RWPE1 (cell line): ENCODE measurements around the gene CKM.

Source experiments
- CTCF ChIA-PET: fragments of 350-600 bp; sonication (Branson Sonifier 250); formaldehyde crosslinking; extraction: SDS; loops from one replicate; lab custom pipeline; 2021; lab: Yijun Ruan, JAX
- POLR2A ChIA-PET: fragments of 400-600 bp; formaldehyde crosslinking; extraction: SDS; loops from one replicate; lab custom pipeline; 2020; ENCODE audit warnings: antibody characterized with exemption; ENCODE audit not compliant: low non-redundant PET; lab: Yijun Ruan, JAX
- DNase-seq: peaks from one replicate; pipeline ENCODE4 v3.0.0; 2012; ENCODE audit warnings: low spot score
- H3K27ac ChIP-seq: fragments of 450-650 bp; 2 replicates; pipeline ENCODE4 v1.5.1; 2017
- CTCF ChIP-seq: fragments of 450-650 bp; conservative IDR thresholded peaks from 2 replicates; pipeline ENCODE4 v1.5.1; 2017; ENCODE audit warnings: low read depth, mild to moderate bottlenecking

The CKM gene

DNA sequence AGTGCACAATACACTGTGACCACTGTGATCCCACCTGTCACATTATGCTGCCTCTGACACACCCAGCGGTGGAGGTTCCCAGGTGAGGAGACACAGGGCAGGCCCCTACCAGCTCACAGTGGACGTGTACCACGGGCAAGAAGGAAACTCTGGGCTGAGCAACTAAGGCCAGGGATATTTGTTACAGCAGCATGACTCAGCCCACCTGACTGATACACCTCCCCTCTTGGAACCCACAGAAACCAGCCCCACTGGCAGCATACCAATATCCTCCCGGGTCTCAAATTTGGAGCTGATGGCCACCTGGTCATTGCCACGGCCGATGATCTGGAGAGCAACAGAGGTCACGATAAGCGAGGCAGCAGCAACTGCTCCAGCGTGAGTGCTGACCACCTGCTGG, 32.7 kb upstream of the CKM start:
- H3K27ac ChIP-seq: peak overlapping the region; percentile 31; the same call in 1 of the 2 replicates
- no peak for DNase-seq
- POLR2A ChIA-PET: no interaction called here
- TF ChIP-seq CTCF: no peak
- CTCF ChIA-PET: interaction anchor here (0.7 kb wide), 1 partner anchor 13 kb away, joined by 3 read pairs; no protein-coding TSS in a partner anchor

DNA sequence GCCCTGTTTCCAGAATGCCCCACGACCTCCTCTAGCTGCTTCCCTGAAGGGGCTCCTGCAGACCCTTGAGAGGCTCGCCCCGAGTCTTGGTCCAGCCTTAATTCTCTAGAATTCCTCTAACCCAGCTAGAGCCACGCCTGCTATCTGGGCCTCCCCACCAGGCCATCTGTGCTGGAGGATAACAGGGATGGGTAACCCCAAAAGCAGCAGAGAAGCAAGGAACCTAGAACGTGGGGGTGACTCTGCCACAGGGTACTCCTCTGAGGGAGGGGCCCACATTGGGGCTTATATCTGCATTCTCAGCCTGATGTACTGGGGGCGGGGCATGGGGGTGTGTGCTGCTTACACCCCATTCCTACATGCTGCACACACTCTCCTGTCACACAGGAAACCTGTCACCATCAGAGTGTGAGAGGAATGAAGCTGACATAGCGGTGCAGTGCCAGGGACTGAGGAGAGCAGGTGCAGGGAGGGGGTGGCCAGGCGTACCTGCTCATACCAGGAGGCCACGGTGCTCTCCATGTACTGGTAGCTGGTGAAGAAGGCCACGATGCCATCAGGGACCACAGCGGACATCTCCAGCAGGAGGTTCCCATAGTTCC, 31.7 kb upstream of the CKM start:
- POLR2A ChIA-PET: no interaction called here
- peak overlapping the region; percentile 31 for H3K27ac ChIP-seq
- TF ChIP-seq CTCF: no peak

DNA sequence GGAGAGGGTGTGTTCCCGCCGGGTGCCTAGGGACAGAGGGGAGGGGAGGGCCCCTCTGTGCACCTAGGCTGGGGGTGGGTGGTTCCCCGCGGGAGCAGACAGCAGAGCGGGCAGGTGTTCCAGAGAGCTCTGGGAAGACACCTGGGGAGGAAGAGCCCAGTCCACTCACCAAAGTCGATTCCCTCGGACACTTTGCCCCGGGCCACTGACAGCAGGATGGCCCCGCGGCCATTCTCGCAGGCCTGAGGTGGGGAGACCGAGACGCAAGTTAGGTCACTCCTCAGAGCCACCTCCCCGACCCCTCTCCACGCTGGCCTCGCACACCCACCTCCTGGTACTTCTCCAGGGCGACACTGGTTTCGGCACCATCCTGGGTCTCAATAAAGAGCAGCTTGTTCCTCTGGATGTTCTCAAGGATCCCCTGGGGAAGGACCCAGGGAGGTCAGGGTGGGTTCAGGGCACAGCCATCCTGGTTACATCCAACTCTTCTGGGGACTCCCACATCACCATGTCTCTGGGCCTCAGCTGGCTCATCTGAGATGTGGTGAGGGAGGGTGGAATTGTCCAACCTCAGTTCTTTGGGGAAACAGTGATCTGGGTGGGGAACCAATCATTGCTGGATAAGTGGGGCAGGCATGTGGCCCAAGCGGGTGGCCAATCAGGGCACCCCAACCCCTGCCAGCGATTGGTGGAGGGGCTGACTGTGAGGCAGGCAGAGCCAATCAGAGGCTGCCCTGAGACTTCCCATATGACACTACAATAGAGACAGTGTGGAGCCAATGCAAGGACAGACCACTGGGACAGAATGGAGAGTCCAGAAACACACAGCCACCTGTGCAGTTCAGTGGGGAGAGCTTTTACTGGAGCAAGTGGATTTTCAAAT, 30.5 kb upstream of the CKM start:
- TF ChIP-seq CTCF: no peak
- POLR2A ChIA-PET: interaction anchor here (0.5 to 0.6 kb wide), 2 partner anchors 153 to 261 kb away, joined by 3 to 5 read pairs; no protein-coding TSS in a partner anchor
- peak overlapping the region; percentile 31 for H3K27ac ChIP-seq
- DNase-seq: no peak
- CTCF ChIA-PET: interaction anchor here (0.6 to 0.7 kb wide), 2 partner anchors 61 to 126 kb away, joined by 4 read pairs; no protein-coding TSS in a partner anchor

More for the DNA sequence above, 31.7 kb upstream of the CKM start:
- no peak for DNase-seq
- CTCF ChIA-PET: no interaction called here

DNA sequence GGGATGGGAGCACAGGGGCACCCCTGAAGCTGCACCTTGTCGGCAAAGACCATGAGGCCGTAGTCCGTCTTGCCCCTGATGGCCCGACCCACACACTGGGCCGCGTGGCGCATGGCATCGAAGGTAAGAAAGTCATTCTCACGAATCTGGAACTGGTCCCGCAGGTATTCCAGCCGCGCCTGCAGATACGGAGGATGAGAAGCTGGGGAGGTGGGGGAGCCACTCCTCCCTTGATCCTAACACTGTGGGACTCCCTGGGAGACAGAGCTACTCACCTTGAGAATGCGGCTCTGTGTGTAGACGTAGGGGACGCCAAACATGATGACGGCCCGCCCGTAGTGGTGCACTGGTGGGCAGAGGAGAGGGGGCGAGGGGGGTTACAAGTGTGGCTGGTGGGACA, 29.8 kb upstream of the CKM start:
- DNase-seq: no peak
- H3K27ac ChIP-seq: peak overlapping the region; percentile 28; the same call in 1 of the 2 replicates
- ChIA-PET POLR2A (interaction anchor here (0.5 to 0.6 kb wide), 2 partner anchors 153 to 260 kb away, joined by 3 to 5 read pairs; no protein-coding TSS in a partner anchor), CTCF (interaction anchor here (0.6 to 0.7 kb wide), 2 partner anchors 62 to 127 kb away, joined by 4 read pairs; no protein-coding TSS in a partner anchor)
- no peak for TF ChIP-seq CTCF

- ChIA-PET CTCF (interaction anchor here (0.6 to 0.7 kb wide), 2 partner anchors 62 to 127 kb away, joined by 4 read pairs; no protein-coding TSS in a partner anchor), POLR2A (no interaction called here)
- DNase-seq: no peak
- H3K27ac ChIP-seq: peak overlapping the region; percentile 28
- TF ChIP-seq CTCF: no peak
These were observed 29.4 kb upstream of the CKM start for GRCh38 chr19:45352062-45352461.

DNA sequence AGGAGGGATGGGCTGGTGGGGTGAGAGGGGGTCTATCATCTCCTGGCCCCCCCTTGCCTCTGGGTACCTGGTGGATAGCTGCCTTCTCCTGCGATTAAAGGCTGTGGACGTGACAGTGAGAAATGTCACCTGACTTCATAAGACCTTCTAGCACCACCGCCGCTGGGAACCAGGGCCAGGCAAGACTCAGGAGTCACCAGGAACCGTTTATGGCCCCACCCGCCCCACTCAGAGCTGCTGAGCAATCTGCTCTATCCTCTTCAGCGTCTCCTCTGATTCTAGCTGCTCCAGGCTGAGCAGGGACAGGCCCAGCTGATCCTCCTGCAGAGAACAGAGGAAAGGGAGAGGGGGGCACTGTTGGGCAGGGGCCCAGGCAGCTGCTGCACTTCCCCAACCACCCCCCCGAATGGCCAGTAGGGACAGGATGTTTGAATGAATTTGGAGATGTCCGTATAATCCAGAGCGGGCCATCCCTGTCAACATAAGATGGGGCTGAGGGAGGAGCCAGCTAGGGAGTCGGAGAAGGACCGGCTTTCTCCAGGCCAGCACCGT, 28.8 kb upstream of the CKM start:
- H3K27ac ChIP-seq: peak overlapping the region; percentile 28
- CTCF ChIA-PET: no interaction called here
- no peak for DNase-seq
- TF ChIP-seq CTCF: no peak
- POLR2A ChIA-PET: interaction anchor here (0.6 kb wide), 1 partner anchor 8 kb away, joined by 4 read pairs; no protein-coding TSS in a partner anchor
